ENCODE data around the gene NEUROD4.

The NEUROD4 gene

GRCh38 chr12:55024575-55024974 lies 4.8 kb downstream of the NEUROD4 start:
- Histone ChIP-seq H3K27ac (ENCODE audit: low read length) (no peak overlapping the region), H3K79me2 (ENCODE audit: low read length) (no peaks in the 10 kb centered on the region), H3K9ac (ENCODE audit: low read length) (no peak overlapping the region), H3K4me1 (ENCODE audit: low read length) (no peaks in the 10 kb centered on the region), H2AFZ (ENCODE audit: low read depth, low read length) (no peak overlapping the region), H3K4me2 (ENCODE audit: low read length) (no peak overlapping the region), H3K36me3 (replicated peaks; ENCODE audit: low read depth, low read length) (no peaks in the 10 kb centered on the region), H3K27me3 (ENCODE audit: low read depth, low read length) (peaks cover 20% of the 10 kb centered on the region), H4K20me1 (ENCODE audit: insufficient read depth, low read length) (no peaks in the 10 kb centered on the region), H3K4me3 (ENCODE audit: low read length) (no peak overlapping the region), H3K9me3 (ENCODE audit: insufficient read depth, low read length) (no peaks in the 10 kb centered on the region)
- no peak for TF ChIP-seq EZH2phosphoT487 (IDR thresholded peaks at IDR 0.05; ENCODE audit: low read depth)
- no peak for TF ChIP-seq CTCF (IDR thresholded peaks at IDR 0.05; ENCODE audit: low read depth, low read length)

GRCh38 chr12:55025508-55025907 lies 5.7 kb downstream of the NEUROD4 start:
- Histone ChIP-seq H3K27ac (ENCODE audit: low read length) (no peak overlapping the region), H2AFZ (ENCODE audit: low read depth, low read length) (no peak overlapping the region), H3K4me1 (ENCODE audit: low read length) (no peaks in the 10 kb centered on the region), H3K4me2 (ENCODE audit: low read length) (no peak overlapping the region), H3K9me3 (ENCODE audit: insufficient read depth, low read length) (no peaks in the 10 kb centered on the region), H3K4me3 (ENCODE audit: low read length) (no peak overlapping the region), H3K79me2 (ENCODE audit: low read length) (no peaks in the 10 kb centered on the region), H3K9ac (ENCODE audit: low read length) (no peak overlapping the region), H4K20me1 (ENCODE audit: insufficient read depth, low read length) (no peaks in the 10 kb centered on the region), H3K36me3 (replicated peaks; ENCODE audit: low read depth, low read length) (no peaks in the 10 kb centered on the region), H3K27me3 (ENCODE audit: low read depth, low read length) (peaks cover 18% of the 10 kb centered on the region)
- TF ChIP-seq CTCF (IDR thresholded peaks at IDR 0.05; ENCODE audit: low read depth, low read length) (no peak), EZH2phosphoT487 (IDR thresholded peaks at IDR 0.05; ENCODE audit: low read depth) (no peak)

GRCh38 chr12:55034218-55034617 lies 14.4 kb downstream of the NEUROD4 start:
- Histone ChIP-seq H3K4me2 (ENCODE audit: low read length) (no peak overlapping the region), H3K27me3 (ENCODE audit: low read depth, low read length) (0 out of 2 replicates have a peak, but pooled peaks cover 3% of the 10 kb centered on the region), H4K20me1 (ENCODE audit: insufficient read depth, low read length) (no peaks in the 10 kb centered on the region), H3K36me3 (replicated peaks; ENCODE audit: low read depth, low read length) (no peaks in the 10 kb centered on the region), H3K4me1 (ENCODE audit: low read length) (peaks cover 16% of the 10 kb centered on the region), H3K27ac (ENCODE audit: low read length) (no peak overlapping the region), H2AFZ (ENCODE audit: low read depth, low read length) (no peak overlapping the region), H3K79me2 (ENCODE audit: low read length) (no peaks in the 10 kb centered on the region), H3K9ac (ENCODE audit: low read length) (no peak overlapping the region), H3K4me3 (ENCODE audit: low read length) (no peak overlapping the region), H3K9me3 (ENCODE audit: insufficient read depth, low read length) (no peaks in the 10 kb centered on the region)
- TF ChIP-seq CTCF (IDR thresholded peaks at IDR 0.05; ENCODE audit: low read depth, low read length) (no peak), EZH2phosphoT487 (IDR thresholded peaks at IDR 0.05; ENCODE audit: low read depth) (no peak)

GRCh38 chr12:55036326-55037115 lies 16.7 kb downstream of the NEUROD4 start:
- Histone ChIP-seq H3K9me3 (ENCODE audit: insufficient read depth, low read length) (no peaks in the 10 kb centered on the region), H3K4me3 (ENCODE audit: low read length) (no peak overlapping the region), H3K36me3 (replicated peaks; ENCODE audit: low read depth, low read length) (no peaks in the 10 kb centered on the region), H3K4me2 (ENCODE audit: low read length) (peak overlapping the region; percentile 16; the same call in 1 of the 2 replicates), H2AFZ (ENCODE audit: low read depth, low read length) (no peak overlapping the region), H3K9ac (ENCODE audit: low read length) (no peak overlapping the region), H4K20me1 (ENCODE audit: insufficient read depth, low read length) (no peaks in the 10 kb centered on the region), H3K4me1 (ENCODE audit: low read length) (peaks cover 16% of the 10 kb centered on the region), H3K27ac (ENCODE audit: low read length) (no peak overlapping the region), H3K27me3 (ENCODE audit: low read depth, low read length) (peaks cover 16% of the 10 kb centered on the region), H3K79me2 (ENCODE audit: low read length) (no peaks in the 10 kb centered on the region)
- TF ChIP-seq EZH2phosphoT487 (IDR thresholded peaks at IDR 0.05; ENCODE audit: low read depth) (no peak), CTCF (IDR thresholded peaks at IDR 0.05; ENCODE audit: low read depth, low read length) (no peak)
